ENCODE data around the gene CHRNB1. TPM values are rescaled to one million over a fixed set of nuclear protein-coding genes. Genes with fewer than 3 reads are reported as not detected.

CHRNB1 gene
- total and polyA plus RNA-seq, 2 experiments from 2014 or later: 11.1 to 11.2 TPM

DNA sequence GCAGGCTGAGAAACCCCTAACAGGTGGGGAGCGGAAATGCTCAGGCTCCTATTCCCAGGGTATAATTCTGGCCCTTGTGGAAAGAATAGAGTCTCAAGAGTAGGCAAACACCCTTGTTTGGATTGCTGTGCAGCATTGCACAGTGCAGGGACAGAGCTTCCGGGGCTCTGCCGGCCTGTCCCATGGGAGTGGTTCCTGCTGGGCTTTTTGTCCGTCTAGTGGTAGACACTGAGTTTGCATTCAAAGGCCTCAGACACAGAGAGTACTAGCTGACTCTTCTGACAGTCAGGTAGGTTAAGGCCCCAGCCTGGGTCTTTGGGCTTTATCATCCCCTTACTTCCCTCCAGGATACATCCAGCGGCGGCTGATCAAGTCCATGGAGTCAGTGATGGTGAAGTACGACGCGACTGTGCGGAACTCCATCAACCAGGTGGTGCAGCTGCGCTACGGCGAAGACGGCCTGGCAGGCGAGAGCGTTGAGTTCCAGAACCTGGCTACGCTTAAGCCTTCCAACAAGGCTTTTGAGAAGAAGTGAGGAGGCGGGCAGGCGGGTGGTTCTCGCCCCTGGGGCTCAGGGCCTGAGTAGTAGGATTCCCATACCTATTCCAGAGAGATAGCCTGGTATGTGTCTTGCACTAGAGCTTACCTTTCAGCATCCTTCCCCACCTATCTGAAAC, 57.4 kb downstream of the CHRNB1 start (continued):
- TF ChIP-seq, protein P1, sequence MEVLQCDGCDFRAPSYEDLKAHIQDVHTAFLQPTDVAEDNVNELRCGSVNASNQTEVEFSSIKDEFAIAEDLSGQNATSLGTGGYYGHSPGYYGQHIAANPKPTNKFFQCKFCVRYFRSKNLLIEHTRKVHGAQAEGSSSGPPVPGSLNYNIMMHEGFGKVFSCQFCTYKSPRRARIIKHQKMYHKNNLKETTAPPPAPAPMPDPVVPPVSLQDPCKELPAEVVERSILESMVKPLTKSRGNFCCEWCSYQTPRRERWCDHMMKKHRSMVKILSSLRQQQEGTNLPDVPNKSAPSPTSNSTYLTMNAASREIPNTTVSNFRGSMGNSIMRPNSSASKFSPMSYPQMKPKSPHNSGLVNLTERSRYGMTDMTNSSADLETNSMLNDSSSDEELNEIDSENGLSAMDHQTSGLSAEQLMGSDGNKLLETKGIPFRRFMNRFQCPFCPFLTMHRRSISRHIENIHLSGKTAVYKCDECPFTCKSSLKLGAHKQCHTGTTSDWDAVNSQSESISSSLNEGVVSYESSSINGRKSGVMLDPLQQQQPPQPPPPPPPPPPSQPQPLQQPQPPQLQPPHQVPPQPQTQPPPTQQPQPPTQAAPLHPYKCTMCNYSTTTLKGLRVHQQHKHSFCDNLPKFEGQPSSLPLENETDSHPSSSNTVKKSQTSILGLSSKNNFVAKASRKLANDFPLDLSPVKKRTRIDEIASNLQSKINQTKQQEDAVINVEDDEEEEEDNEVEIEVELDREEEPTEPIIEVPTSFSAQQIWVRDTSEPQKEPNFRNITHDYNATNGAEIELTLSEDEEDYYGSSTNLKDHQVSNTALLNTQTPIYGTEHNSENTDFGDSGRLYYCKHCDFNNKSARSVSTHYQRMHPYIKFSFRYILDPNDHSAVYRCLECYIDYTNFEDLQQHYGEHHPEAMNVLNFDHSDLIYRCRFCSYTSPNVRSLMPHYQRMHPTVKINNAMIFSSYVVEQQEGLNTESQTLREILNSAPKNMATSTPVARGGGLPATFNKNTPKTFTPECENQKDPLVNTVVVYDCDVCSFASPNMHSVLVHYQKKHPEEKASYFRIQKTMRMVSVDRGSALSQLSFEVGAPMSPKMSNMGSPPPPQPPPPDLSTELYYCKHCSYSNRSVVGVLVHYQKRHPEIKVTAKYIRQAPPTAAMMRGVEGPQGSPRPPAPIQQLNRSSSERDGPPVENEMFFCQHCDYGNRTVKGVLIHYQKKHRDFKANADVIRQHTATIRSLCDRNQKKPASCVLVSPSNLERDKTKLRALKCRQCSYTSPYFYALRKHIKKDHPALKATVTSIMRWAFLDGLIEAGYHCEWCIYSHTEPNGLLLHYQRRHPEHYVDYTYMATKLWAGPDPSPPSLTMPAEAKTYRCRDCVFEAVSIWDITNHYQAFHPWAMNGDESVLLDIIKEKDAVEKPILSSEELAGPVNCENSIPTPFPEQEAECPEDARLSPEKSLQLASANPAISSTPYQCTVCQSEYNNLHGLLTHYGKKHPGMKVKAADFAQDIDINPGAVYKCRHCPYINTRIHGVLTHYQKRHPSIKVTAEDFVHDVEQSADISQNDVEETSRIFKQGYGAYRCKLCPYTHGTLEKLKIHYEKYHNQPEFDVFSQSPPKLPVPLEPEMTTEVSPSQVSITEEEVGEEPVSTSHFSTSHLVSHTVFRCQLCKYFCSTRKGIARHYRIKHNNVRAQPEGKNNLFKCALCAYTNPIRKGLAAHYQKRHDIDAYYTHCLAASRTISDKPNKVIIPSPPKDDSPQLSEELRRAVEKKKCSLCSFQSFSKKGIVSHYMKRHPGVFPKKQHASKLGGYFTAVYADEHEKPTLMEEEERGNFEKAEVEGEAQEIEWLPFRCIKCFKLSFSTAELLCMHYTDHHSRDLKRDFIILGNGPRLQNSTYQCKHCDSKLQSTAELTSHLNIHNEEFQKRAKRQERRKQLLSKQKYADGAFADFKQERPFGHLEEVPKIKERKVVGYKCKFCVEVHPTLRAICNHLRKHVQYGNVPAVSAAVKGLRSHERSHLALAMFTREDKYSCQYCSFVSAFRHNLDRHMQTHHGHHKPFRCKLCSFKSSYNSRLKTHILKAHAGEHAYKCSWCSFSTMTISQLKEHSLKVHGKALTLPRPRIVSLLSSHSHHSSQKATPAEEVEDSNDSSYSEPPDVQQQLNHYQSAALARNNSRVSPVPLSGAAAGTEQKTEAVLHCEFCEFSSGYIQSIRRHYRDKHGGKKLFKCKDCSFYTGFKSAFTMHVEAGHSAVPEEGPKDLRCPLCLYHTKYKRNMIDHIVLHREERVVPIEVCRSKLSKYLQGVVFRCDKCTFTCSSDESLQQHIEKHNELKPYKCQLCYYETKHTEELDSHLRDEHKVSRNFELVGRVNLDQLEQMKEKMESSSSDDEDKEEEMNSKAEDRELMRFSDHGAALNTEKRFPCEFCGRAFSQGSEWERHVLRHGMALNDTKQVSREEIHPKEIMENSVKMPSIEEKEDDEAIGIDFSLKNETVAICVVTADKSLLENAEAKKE (CRISPR knock-in tag; IDR thresholded peaks at IDR 0.05): no peak

DNA sequence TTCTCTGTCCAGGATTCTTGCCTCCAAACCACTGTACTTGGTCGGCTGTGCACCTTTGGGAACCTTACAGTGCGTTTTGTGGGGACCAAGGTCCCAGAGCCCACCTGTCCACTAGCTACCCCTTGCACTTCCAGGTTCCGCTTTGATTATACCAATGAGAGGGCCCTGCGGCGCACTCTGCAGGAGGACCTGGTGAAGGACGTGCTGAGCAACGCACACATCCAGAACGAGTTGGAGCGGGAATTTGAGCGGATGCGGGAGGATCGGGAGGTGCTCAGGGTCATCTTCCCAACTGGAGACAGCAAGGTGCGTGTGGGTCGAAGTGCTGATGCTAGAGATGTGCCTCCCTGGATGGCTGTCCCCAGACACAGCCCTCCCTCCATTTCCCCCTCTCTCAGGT, 58.1 kb downstream of the CHRNB1 start:
- no peaks in the 10 kb centered on the region for H3K4me1 Mint-ChIP-seq
- H3K36me3 Mint-ChIP-seq (ENCODE audit: low read depth): peaks cover 94% of the 10 kb centered on the region
- TF ChIP-seq, protein P2, sequence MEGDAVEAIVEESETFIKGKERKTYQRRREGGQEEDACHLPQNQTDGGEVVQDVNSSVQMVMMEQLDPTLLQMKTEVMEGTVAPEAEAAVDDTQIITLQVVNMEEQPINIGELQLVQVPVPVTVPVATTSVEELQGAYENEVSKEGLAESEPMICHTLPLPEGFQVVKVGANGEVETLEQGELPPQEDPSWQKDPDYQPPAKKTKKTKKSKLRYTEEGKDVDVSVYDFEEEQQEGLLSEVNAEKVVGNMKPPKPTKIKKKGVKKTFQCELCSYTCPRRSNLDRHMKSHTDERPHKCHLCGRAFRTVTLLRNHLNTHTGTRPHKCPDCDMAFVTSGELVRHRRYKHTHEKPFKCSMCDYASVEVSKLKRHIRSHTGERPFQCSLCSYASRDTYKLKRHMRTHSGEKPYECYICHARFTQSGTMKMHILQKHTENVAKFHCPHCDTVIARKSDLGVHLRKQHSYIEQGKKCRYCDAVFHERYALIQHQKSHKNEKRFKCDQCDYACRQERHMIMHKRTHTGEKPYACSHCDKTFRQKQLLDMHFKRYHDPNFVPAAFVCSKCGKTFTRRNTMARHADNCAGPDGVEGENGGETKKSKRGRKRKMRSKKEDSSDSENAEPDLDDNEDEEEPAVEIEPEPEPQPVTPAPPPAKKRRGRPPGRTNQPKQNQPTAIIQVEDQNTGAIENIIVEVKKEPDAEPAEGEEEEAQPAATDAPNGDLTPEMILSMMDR (conservative IDR thresholded peaks at IDR 0.05; ENCODE audit: low read depth in 2 of 2): peak; percentile 52 to 78
- TF ChIP-seq, protein P3, sequence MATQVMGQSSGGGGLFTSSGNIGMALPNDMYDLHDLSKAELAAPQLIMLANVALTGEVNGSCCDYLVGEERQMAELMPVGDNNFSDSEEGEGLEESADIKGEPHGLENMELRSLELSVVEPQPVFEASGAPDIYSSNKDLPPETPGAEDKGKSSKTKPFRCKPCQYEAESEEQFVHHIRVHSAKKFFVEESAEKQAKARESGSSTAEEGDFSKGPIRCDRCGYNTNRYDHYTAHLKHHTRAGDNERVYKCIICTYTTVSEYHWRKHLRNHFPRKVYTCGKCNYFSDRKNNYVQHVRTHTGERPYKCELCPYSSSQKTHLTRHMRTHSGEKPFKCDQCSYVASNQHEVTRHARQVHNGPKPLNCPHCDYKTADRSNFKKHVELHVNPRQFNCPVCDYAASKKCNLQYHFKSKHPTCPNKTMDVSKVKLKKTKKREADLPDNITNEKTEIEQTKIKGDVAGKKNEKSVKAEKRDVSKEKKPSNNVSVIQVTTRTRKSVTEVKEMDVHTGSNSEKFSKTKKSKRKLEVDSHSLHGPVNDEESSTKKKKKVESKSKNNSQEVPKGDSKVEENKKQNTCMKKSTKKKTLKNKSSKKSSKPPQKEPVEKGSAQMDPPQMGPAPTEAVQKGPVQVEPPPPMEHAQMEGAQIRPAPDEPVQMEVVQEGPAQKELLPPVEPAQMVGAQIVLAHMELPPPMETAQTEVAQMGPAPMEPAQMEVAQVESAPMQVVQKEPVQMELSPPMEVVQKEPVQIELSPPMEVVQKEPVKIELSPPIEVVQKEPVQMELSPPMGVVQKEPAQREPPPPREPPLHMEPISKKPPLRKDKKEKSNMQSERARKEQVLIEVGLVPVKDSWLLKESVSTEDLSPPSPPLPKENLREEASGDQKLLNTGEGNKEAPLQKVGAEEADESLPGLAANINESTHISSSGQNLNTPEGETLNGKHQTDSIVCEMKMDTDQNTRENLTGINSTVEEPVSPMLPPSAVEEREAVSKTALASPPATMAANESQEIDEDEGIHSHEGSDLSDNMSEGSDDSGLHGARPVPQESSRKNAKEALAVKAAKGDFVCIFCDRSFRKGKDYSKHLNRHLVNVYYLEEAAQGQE (IDR thresholded peaks at IDR 0.05; ENCODE audit: unreplicated experiment): no peak
- H2AFZ ChIP-seq: no peak overlapping the region
- no peak overlapping the region for H3K27ac Mint-ChIP-seq
- H3K9me3 Mint-ChIP-seq: no peaks in the 10 kb centered on the region
- peaks cover 8% of the 10 kb centered on the region; the same call in 1 of the 2 replicates for H4K20me1 ChIP-seq (replicated peaks; ENCODE audit: insufficient read depth)
- no peak overlapping the region for H3K4me3 ChIP-seq
- peak; percentile 91 for ATAC-seq
- H3K27me3 ChIP-seq (ENCODE audit: insufficient read depth): no peaks in the 10 kb centered on the region
- peak; percentile 78 for DNase-seq (ENCODE audit: low spot score)
- peaks cover 78% of the 10 kb centered on the region for H3K36me3 ChIP-seq (ENCODE audit: insufficient read depth)
- no peaks in the 10 kb centered on the region for H3K4me1 ChIP-seq (ENCODE audit: insufficient read depth)
- H3F3A ChIP-seq (replicated peaks; ENCODE audit: low read depth): peaks cover 7% of the 10 kb centered on the region; the same call in 1 of the 2 replicates
- H3K27me3 Mint-ChIP-seq (ENCODE audit: insufficient read depth, low read depth, poor library complexity): peaks cover 2% of the 10 kb centered on the region
- H3K4me3 Mint-ChIP-seq: no peak overlapping the region
- no peak overlapping the region for H3K27ac ChIP-seq (ENCODE audit: low read depth)
- no peaks in the 10 kb centered on the region; the same call in 1 of the 2 replicates for H3K79me2 ChIP-seq (replicated peaks; ENCODE audit: insufficient read depth)
- no peaks in the 10 kb centered on the region for H3K9me2 ChIP-seq (ENCODE audit: insufficient read depth)
- H3K4me2 ChIP-seq: no peak overlapping the region

All from GM23338 (cell line).